ENCODE measurements around the gene ETNK2. TPM values are rescaled to one million over a fixed set of nuclear protein-coding genes. Genes with fewer than 3 reads are reported as not detected.
"Not testable (repeated sequence)": the region's sequence is repeated elsewhere in the genome, so short reads cannot be mapped to it uniquely, and the experiment has no call there.

ETNK2 gene
- total RNA-seq, 4 donors from 2014 or later = 6.1 to 21.1 (median 9.5) TPM

DNA sequence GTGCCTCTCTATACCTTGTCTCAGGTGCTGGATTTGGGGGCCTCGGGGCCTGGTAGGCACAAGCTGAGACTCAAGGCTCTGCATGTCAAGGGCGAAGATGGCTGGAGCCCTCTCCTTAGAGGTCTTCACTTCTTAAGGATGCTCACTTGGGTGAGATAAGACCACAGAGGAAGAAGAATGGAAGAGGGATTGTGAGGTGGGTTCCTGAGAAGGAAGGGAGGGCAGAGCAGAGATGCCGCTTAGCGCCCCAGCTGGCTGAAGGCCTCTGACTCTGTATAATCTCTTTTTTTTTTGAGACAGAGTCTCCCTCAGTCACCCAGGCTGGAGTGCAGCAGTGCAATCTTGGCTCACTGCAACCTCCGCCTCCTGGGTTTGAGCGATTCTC lies 46.7 kb downstream of the ETNK2 start:
- TF ChIP-seq POLR2AphosphoS5 (IDR thresholded peaks at IDR 0.05) (no peak), POLR2A (IDR thresholded peaks at IDR 0.05) (no peak), CTCF (IDR thresholded peaks at IDR 0.05) (no peak), EP300 (IDR thresholded peaks at IDR 0.05) (no peak)
- H3K27me3 ChIP-seq = peaks cover 25% of the 10 kb centered on the region
- peak overlapping the region in 3 of 4 donors; percentile 43 to 68 (median 64) for H3K27ac ChIP-seq
- peaks cover 0 to 69% (median 20%) of the 10 kb centered on the region in 3 donors for H3K4me1 ChIP-seq
- WGBS, 2 donors (ENCODE audit: low coverage in 1 of 2) = 63 to 78% methylated on average over 2 to 3 of the region's 6 CpGs
- H3K36me3 ChIP-seq = no peaks in the 10 kb centered on the region
- no peak overlapping the region for H3K4me3 ChIP-seq
- H3K9me3 ChIP-seq = no peaks in the 10 kb centered on the region
- ATAC-seq = no peak

GRCh38 chr1:204104331-204105130 lies 47.3 kb downstream of the ETNK2 start:
- WGBS, 2 donors (ENCODE audit: low coverage in 1 of 2) = 14 to 61% methylated on average over 1 to 9 of the region's 14 CpGs
- H3K27ac ChIP-seq = peak overlapping the region in 3 of 4 donors; percentile 43 to 68 (median 64)

DNA sequence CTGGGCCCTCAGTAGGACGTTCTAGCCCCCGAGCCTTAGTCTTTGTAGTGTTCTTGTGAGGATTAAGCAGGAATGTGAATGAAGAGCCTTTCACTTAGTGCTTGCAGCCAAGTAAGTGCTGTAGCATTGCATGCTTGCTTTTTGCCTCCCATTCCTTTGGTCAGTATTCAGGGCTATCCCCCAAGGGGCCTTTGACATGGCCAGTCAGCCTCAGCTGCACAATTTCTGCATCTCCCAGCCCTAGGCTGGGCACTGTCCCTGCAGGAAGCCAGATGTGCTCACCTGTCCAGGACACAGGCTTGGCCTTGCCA lies 48.5 kb downstream of the ETNK2 start:
- H3K4me1 ChIP-seq = peaks cover 0 to 63% (median 19%) of the 10 kb centered on the region in 3 donors
- peaks cover 25% of the 10 kb centered on the region for H3K27me3 ChIP-seq
- no peak overlapping the region for H3K4me3 ChIP-seq
- peak overlapping the region in 3 of 4 donors; percentile 43 to 68 (median 64) for H3K27ac ChIP-seq
- no peaks in the 10 kb centered on the region for H3K36me3 ChIP-seq
- H3K9me3 ChIP-seq = no peaks in the 10 kb centered on the region
- TF ChIP-seq CTCF (IDR thresholded peaks at IDR 0.05) = no peak
- TF ChIP-seq EP300 (IDR thresholded peaks at IDR 0.05) = no peak
- TF ChIP-seq POLR2A (IDR thresholded peaks at IDR 0.05) = no peak
- no peak for TF ChIP-seq POLR2AphosphoS5 (IDR thresholded peaks at IDR 0.05)
- 47 to 57% methylated on average over 2 of the region's 2 CpGs for WGBS, 2 donors (ENCODE audit: low coverage in 1 of 2)
- ATAC-seq = peak; percentile 20

More at GRCh38 chr1:204104331-204105130, 47.3 kb downstream of the ETNK2 start:
- peaks cover 25% of the 10 kb centered on the region for H3K27me3 ChIP-seq
- no peaks in the 10 kb centered on the region for H3K9me3 ChIP-seq
- ATAC-seq = peak; percentile 54
- H3K4me1 ChIP-seq = peaks cover 0 to 74% (median 20%) of the 10 kb centered on the region in 3 donors
- no peaks in the 10 kb centered on the region for H3K36me3 ChIP-seq
- TF ChIP-seq POLR2AphosphoS5 (IDR thresholded peaks at IDR 0.05) (no peak), POLR2A (IDR thresholded peaks at IDR 0.05) (no peak), EP300 (IDR thresholded peaks at IDR 0.05) (no peak)
- no peak overlapping the region for H3K4me3 ChIP-seq

GRCh38 chr1:204102739-204103430 lies 49.0 kb downstream of the ETNK2 start:
- peaks cover 0 to 58% (median 16%) of the 10 kb centered on the region in 3 donors for H3K4me1 ChIP-seq
- 28 to 67% methylated on average over 1 to 3 of the region's 3 CpGs for WGBS, 2 donors (ENCODE audit: low coverage in 1 of 2)
- H3K36me3 ChIP-seq = no peaks in the 10 kb centered on the region
- ATAC-seq = no peak
- H3K27ac ChIP-seq = peak overlapping the region in 3 of 4 donors; percentile 43 to 68 (median 64)
- no peak overlapping the region for H3K4me3 ChIP-seq
- TF ChIP-seq POLR2A (IDR thresholded peaks at IDR 0.05) = no peak
- no peak for TF ChIP-seq CTCF (IDR thresholded peaks at IDR 0.05)
- no peak for TF ChIP-seq EP300 (IDR thresholded peaks at IDR 0.05)
- no peak for TF ChIP-seq POLR2AphosphoS5 (IDR thresholded peaks at IDR 0.05)
- H3K27me3 ChIP-seq = peaks cover 25% of the 10 kb centered on the region
- no peaks in the 10 kb centered on the region for H3K9me3 ChIP-seq

DNA sequence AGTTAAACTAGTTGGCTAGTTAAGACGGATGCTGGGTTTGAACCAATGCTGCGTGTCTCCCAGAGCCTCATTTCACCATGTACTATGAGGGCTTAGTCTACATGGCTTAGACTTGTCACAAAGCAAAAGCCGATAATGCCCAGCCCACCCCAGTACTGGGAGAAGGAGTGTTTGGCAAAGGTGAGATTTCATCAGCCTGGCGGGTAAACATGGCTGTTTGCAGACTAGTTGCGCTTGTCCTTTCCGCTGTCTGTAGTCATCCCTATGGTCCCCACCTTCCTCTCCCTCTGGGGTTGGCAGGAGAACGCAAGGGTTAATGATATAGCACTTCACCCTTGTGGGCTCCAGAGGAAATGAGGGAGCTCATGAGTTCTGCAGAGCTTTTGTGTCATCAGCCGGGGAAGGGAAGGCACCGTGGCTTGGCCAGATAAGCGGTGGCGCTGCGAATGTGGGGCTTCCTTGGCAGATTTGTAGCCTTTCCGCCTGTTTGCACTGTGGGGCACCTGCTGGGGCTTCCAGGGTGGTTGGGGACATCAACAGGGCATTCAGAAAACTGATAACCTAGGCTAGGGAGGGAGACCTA lies 49.7 kb downstream of the ETNK2 start:
- ATAC-seq = no peak
- H3K27ac ChIP-seq = peak overlapping the region in 2 of 4 donors; percentile 43 to 46
- TF ChIP-seq EP300 (IDR thresholded peaks at IDR 0.05) = no peak
- no peak for TF ChIP-seq POLR2AphosphoS5 (IDR thresholded peaks at IDR 0.05)
- no peak for TF ChIP-seq CTCF (IDR thresholded peaks at IDR 0.05)
- TF ChIP-seq POLR2A (IDR thresholded peaks at IDR 0.05) = no peak

DNA sequence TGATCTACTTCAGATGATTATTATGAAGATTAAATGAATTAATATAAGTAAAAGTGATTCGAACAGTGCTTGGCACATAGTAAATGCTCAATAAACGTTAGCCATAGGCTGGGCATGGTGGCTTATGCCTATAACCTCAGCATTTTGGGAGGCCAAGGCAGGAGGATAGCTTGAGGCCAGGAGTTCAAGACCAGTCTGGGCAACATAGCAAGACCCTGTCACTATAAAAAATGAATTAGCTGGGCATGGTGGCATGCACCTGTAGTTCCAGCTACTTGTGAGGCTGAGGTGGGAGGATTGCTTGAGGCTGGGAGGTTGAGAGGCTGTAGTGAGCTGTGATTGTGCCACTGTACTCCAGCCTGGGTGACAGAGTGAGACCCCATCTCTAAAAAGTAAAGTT lies 52.1 kb downstream of the ETNK2 start:
- not testable (repeated sequence) for H3K27me3 ChIP-seq, ATAC-seq, H3K4me3 ChIP-seq, H3K9me3 ChIP-seq, H3K27ac ChIP-seq, H3K36me3 ChIP-seq
- 80 to 85% methylated on average over 2 of the region's 2 CpGs for WGBS, 2 donors (ENCODE audit: low coverage in 1 of 2)
- H3K4me1 ChIP-seq = peaks cover 0 to 61% (median 11%) of the 10 kb centered on the region in 3 donors

More for the DNA sequence above, 49.7 kb downstream of the ETNK2 start:
- 50 to 75% methylated on average over 2 to 4 of the region's 13 CpGs for WGBS, 2 donors (ENCODE audit: low coverage in 1 of 2)
- Histone ChIP-seq H3K4me1 (peaks cover 0 to 50% (median 11%) of the 10 kb centered on the region in 3 donors), H3K36me3 (no peaks in the 10 kb centered on the region), H3K9me3 (no peaks in the 10 kb centered on the region), H3K4me3 (no peak overlapping the region), H3K27me3 (peaks cover 17% of the 10 kb centered on the region)
